ENCODE results near the gene TIMP3.

TIMP3 gene

DNA sequence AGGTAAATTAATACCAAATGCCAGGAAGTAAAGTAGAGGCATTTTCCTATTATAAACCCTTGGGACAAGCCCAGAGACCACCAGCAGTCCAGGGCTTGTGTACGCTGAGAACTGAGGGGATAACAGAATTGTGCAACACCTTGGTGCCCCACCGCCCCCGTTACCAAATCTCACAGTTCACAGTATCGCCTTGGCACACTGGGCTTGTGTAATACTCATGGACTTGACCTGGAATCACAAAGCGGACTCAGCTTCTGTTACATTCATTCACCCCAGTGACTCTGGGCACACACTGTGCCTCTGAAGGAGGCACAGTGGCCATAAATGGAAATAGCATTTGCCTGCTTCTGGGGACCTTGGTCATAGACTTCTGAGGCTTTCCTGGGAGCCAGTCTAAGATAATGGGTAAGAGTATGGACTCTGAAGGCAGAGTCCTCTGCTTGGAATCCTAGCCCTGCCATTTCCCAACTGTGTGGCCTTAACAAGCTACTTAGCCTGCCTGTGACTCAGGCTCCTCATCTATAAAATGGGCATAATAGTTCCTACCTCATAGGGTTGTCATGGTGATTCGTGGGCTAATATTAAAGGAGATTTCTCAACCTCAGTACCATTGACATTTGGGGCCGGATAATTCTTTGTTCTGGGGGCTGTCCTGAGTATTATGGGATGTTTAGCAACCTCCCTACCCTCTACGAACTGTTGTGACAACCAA, 53.7 kb downstream of the TIMP3 start:
- ATAC-seq (ENCODE audit: low read depth) (no peak), DNase-seq (ENCODE audit: low spot score) (no peak)
- Histone ChIP-seq H3K27me3 (ENCODE audit: insufficient read depth, poor library complexity, severe bottlenecking) (no peaks in the 10 kb centered on the region), H3K4me3 (ENCODE audit: severe bottlenecking) (no peak overlapping the region), H3K4me1 (ENCODE audit: insufficient read depth, poor library complexity, severe bottlenecking) (no peaks in the 10 kb centered on the region), H3K36me3 (ENCODE audit: low read depth) (peaks cover 13% of the 10 kb centered on the region; the same call in 1 of the 2 replicates), H3K27ac (ENCODE audit: poor library complexity, severe bottlenecking) (no peak overlapping the region), H3K9me3 (ENCODE audit: severe bottlenecking) (no peaks in the 10 kb centered on the region)
- TF ChIP-seq, protein P1, sequence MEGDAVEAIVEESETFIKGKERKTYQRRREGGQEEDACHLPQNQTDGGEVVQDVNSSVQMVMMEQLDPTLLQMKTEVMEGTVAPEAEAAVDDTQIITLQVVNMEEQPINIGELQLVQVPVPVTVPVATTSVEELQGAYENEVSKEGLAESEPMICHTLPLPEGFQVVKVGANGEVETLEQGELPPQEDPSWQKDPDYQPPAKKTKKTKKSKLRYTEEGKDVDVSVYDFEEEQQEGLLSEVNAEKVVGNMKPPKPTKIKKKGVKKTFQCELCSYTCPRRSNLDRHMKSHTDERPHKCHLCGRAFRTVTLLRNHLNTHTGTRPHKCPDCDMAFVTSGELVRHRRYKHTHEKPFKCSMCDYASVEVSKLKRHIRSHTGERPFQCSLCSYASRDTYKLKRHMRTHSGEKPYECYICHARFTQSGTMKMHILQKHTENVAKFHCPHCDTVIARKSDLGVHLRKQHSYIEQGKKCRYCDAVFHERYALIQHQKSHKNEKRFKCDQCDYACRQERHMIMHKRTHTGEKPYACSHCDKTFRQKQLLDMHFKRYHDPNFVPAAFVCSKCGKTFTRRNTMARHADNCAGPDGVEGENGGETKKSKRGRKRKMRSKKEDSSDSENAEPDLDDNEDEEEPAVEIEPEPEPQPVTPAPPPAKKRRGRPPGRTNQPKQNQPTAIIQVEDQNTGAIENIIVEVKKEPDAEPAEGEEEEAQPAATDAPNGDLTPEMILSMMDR (IDR thresholded peaks at IDR 0.05; ENCODE audit: poor library complexity, severe bottlenecking), result no peak

DNA sequence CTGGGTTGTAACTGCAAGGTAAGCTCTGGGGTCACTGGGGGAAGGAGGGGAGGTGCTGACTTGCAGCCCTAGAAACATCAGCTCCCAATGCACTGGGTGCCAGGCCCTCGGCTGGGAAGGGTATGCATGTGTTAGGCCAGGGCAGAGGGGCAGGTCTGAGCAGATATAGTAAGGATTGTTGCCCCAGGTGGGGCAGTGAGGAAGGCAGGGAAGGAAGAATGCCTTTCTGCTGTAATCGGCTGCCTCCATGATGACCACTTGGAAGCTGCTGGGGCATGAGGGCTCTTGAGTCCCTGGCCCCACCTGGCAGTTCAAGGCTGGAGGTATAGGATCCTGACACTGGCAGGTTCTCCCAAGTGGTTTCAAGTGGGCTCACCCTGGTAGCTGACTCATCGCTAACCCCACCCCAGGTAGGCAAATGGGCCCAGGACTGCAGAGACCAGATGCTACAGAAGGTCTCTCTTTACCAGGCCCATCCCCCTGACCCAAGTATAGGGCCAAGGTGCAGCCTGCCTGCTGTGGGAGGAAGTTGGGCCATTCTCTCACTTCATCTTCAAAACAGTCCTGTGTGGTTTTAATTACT, 56.7 kb downstream of the TIMP3 start:
- H3K4me3 ChIP-seq (ENCODE audit: severe bottlenecking), result no peak overlapping the region
- H3K27me3 ChIP-seq (ENCODE audit: insufficient read depth, poor library complexity, severe bottlenecking), result no peaks in the 10 kb centered on the region
- DNase-seq (ENCODE audit: low spot score) (no peak), ATAC-seq (ENCODE audit: low read depth) (no peak)
- TF ChIP-seq, protein P1 (IDR thresholded peaks at IDR 0.05; ENCODE audit: poor library complexity, severe bottlenecking), result no peak
- H3K4me1 ChIP-seq (ENCODE audit: insufficient read depth, poor library complexity, severe bottlenecking), result no peaks in the 10 kb centered on the region
- H3K36me3 ChIP-seq (ENCODE audit: low read depth), result peaks cover 13% of the 10 kb centered on the region; the same call in 1 of the 2 replicates
- H3K9me3 ChIP-seq (ENCODE audit: severe bottlenecking), result no peaks in the 10 kb centered on the region
- no peak overlapping the region for H3K27ac ChIP-seq (ENCODE audit: poor library complexity, severe bottlenecking)

DNA sequence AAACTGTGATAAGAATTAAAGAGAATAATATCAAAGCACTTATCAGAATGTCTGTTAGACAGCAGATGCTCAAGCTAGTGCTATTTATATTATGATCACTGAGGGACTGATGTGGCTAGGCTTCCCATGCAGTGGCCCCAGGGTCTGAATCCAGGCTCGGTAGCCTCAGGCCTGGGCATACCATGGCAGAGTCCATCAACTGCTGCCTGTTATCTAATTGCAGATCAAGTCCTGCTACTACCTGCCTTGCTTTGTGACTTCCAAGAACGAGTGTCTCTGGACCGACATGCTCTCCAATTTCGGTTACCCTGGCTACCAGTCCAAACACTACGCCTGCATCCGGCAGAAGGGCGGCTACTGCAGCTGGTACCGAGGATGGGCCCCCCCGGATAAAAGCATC, 57.5 kb downstream of the TIMP3 start:
- Histone ChIP-seq H3K4me3 (ENCODE audit: severe bottlenecking) (no peak overlapping the region), H3K4me1 (ENCODE audit: insufficient read depth, poor library complexity, severe bottlenecking) (no peaks in the 10 kb centered on the region), H3K27me3 (ENCODE audit: insufficient read depth, poor library complexity, severe bottlenecking) (no peaks in the 10 kb centered on the region), H3K36me3 (ENCODE audit: low read depth) (peaks cover 13% of the 10 kb centered on the region; the same call in 1 of the 2 replicates), H3K27ac (ENCODE audit: poor library complexity, severe bottlenecking) (no peak overlapping the region), H3K9me3 (ENCODE audit: severe bottlenecking) (no peaks in the 10 kb centered on the region)
- TF ChIP-seq, protein P1 (IDR thresholded peaks at IDR 0.05; ENCODE audit: poor library complexity, severe bottlenecking), result no peak
- no peak for DNase-seq (ENCODE audit: low spot score)
- ATAC-seq (ENCODE audit: low read depth), result no peak

DNA sequence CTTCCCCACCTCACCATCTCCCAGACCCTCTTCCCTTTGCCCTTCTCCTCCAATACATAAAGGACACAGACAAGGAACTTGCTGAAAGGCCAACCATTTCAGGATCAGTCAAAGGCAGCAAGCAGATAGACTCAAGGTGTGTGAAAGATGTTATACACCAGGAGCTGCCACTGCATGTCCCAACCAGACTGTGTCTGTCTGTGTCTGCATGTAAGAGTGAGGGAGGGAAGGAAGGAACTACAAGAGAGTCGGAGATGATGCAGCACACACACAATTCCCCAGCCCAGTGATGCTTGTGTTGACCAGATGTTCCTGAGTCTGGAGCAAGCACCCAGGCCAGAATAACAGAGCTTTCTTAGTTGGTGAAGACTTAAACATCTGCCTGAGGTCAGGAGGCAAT, 58.2 kb downstream of the TIMP3 start:
- Histone ChIP-seq H3K9me3 (ENCODE audit: severe bottlenecking) (no peaks in the 10 kb centered on the region), H3K27ac (ENCODE audit: poor library complexity, severe bottlenecking) (no peak overlapping the region), H3K27me3 (ENCODE audit: insufficient read depth, poor library complexity, severe bottlenecking) (no peaks in the 10 kb centered on the region), H3K4me1 (ENCODE audit: insufficient read depth, poor library complexity, severe bottlenecking) (no peaks in the 10 kb centered on the region), H3K4me3 (ENCODE audit: severe bottlenecking) (no peak overlapping the region), H3K36me3 (ENCODE audit: low read depth) (peaks cover 13% of the 10 kb centered on the region; the same call in 1 of the 2 replicates)
- TF ChIP-seq, protein P1 (IDR thresholded peaks at IDR 0.05; ENCODE audit: poor library complexity, severe bottlenecking), result no peak
- no peak for DNase-seq (ENCODE audit: low spot score)
- ATAC-seq (ENCODE audit: low read depth), result no peak

DNA sequence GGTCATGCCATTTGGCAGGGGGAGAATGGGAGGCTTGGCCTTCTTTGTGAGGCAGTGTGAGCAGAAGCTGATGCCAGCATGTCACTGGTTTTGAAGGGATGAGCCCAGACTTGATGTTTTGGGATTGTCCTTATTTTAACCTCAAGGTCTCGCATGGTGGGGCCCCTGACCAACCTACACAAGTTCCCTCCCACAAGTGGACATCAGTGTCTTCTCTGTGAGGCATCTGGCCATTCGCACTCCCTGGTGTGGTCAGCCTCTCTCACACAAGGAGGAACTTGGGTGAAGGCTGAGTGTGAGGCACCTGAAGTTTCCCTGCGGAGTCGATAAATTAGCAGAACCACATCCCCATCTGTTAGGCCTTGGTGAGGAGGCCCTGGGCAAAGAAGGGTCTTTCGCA, 59.8 kb downstream of the TIMP3 start:
- H3K36me3 ChIP-seq (ENCODE audit: low read depth), result peaks cover 13% of the 10 kb centered on the region; the same call in 1 of the 2 replicates
- ATAC-seq (ENCODE audit: low read depth) (no peak), DNase-seq (ENCODE audit: low spot score) (no peak)
- H3K27me3 ChIP-seq (ENCODE audit: insufficient read depth, poor library complexity, severe bottlenecking), result no peaks in the 10 kb centered on the region
- TF ChIP-seq, protein P1 (IDR thresholded peaks at IDR 0.05; ENCODE audit: poor library complexity, severe bottlenecking), result no peak
- H3K9me3 ChIP-seq (ENCODE audit: severe bottlenecking), result no peaks in the 10 kb centered on the region
- H3K4me1 ChIP-seq (ENCODE audit: insufficient read depth, poor library complexity, severe bottlenecking), result no peaks in the 10 kb centered on the region
- no peak overlapping the region for H3K27ac ChIP-seq (ENCODE audit: poor library complexity, severe bottlenecking)
- H3K4me3 ChIP-seq (ENCODE audit: severe bottlenecking), result no peak overlapping the region

Data from RWPE2 (cell line).